ENCODE results near the gene PAK4. TPM values are rescaled to one million over a fixed set of nuclear protein-coding genes. Genes with fewer than 3 reads are reported as not detected.

PAK4 gene
- total and polyA plus RNA-seq, 8 donors: 4.2 to 80.4 (median 24.4) TPM

- Histone ChIP-seq H3K4me3 (peak overlapping the region; percentile 89 to 98 (median 92)), H3K9me3 (no peaks in the 10 kb centered on the region), H3K27ac (peak overlapping the region; percentile 88 to 97 (median 90)), H3K36me3 (no peaks in the 10 kb centered on the region), H3K4me1 (peaks cover 41 to 83% (median 75%) of the 10 kb centered on the region in 4 donors), H3K27me3 (peaks cover 0 to 3% (median 0%) of the 10 kb centered on the region in 3 donors)
- no peak for TF ChIP-seq POLR2A (IDR thresholded peaks at IDR 0.05)
- peak in 2 of 3 donors; percentile 47 to 58 for TF ChIP-seq POLR2AphosphoS5 (IDR thresholded peaks at IDR 0.05)
- intact Hi-C loops (cut with DNase I; ENCODE audit: low total_unique reads): no loop called here
- WGBS, 5 donors: 15 to 25% (median 15%) methylated on average over 24 to 27 of the region's 27 CpGs
- peak; percentile 86 to 93 for DNase-seq
These were observed 964 bp downstream of the PAK4 start for GRCh38 chr19:39126312-39127187.

- no peaks in the 10 kb centered on the region for H3K9me3 ChIP-seq
- no peaks in the 10 kb centered on the region for H3K36me3 ChIP-seq
- intact Hi-C loops (cut with DNase I; ENCODE audit: low total_unique reads): no loop called here
- H3K27me3 ChIP-seq: no peaks in the 10 kb centered on the region
- H3K27ac ChIP-seq: peak overlapping the region; percentile 72 to 91 (median 90)
- H3K4me1 ChIP-seq: peaks cover 55 to 84% (median 82%) of the 10 kb centered on the region in 4 donors
- TF ChIP-seq POLR2AphosphoS5 (IDR thresholded peaks at IDR 0.05): no peak
- TF ChIP-seq, protein P1, sequence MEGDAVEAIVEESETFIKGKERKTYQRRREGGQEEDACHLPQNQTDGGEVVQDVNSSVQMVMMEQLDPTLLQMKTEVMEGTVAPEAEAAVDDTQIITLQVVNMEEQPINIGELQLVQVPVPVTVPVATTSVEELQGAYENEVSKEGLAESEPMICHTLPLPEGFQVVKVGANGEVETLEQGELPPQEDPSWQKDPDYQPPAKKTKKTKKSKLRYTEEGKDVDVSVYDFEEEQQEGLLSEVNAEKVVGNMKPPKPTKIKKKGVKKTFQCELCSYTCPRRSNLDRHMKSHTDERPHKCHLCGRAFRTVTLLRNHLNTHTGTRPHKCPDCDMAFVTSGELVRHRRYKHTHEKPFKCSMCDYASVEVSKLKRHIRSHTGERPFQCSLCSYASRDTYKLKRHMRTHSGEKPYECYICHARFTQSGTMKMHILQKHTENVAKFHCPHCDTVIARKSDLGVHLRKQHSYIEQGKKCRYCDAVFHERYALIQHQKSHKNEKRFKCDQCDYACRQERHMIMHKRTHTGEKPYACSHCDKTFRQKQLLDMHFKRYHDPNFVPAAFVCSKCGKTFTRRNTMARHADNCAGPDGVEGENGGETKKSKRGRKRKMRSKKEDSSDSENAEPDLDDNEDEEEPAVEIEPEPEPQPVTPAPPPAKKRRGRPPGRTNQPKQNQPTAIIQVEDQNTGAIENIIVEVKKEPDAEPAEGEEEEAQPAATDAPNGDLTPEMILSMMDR (IDR thresholded peaks at IDR 0.05): peak in 1 of 7 experiments; percentile 6
- peak in 1 of 2 donors; percentile 87 for DNase-seq
- no peak overlapping the region for H3K4me3 ChIP-seq
- 34 to 52% (median 37%) methylated on average over 8 to 9 of the region's 9 CpGs for WGBS, 5 donors
These were observed 2.4 kb downstream of the PAK4 start for GRCh38 chr19:39127812-39128515.

GRCh38 chr19:39128516-39129079, 3.0 kb downstream of the PAK4 start:
- WGBS, 5 donors: 31 to 39% (median 32%) methylated on average over 6 of the region's 6 CpGs
- intact Hi-C loops (cut with DNase I; ENCODE audit: low total_unique reads): no loop called here
- DNase-seq: no peak
- H3K27ac ChIP-seq: peak overlapping the region in 4 of 5 donors; percentile 88 to 91 (median 90)
- no peaks in the 10 kb centered on the region for H3K36me3 ChIP-seq
- TF ChIP-seq EP300 (IDR thresholded peaks at IDR 0.05): no peak
- TF ChIP-seq, protein P1 (IDR thresholded peaks at IDR 0.05): no peak
- TF ChIP-seq POLR2AphosphoS5 (IDR thresholded peaks at IDR 0.05): no peak
- no peak for TF ChIP-seq POLR2A (IDR thresholded peaks at IDR 0.05)
- H3K27me3 ChIP-seq: no peaks in the 10 kb centered on the region
- H3K4me1 ChIP-seq: peaks cover 62 to 91% (median 88%) of the 10 kb centered on the region in 4 donors
- H3K4me3 ChIP-seq: no peak overlapping the region
- H3K9me3 ChIP-seq: no peaks in the 10 kb centered on the region

- WGBS, 5 donors: 88 to 94% (median 91%) methylated on average over 8 to 11 of the region's 11 CpGs
- Histone ChIP-seq H3K27ac (peak overlapping the region in 2 of 5 donors; percentile 90 to 91), H3K4me3 (no peak overlapping the region), H3K27me3 (no peaks in the 10 kb centered on the region), H3K9me3 (no peaks in the 10 kb centered on the region), H3K36me3 (no peaks in the 10 kb centered on the region), H3K4me1 (peaks cover 67 to 95% (median 93%) of the 10 kb centered on the region in 4 donors)
- TF ChIP-seq POLR2A (IDR thresholded peaks at IDR 0.05) (no peak), EP300 (IDR thresholded peaks at IDR 0.05) (no peak), POLR2AphosphoS5 (IDR thresholded peaks at IDR 0.05) (no peak)
- TF ChIP-seq, protein P1 (IDR thresholded peaks at IDR 0.05): no peak
- no peak for DNase-seq
- intact Hi-C loops (cut with DNase I; ENCODE audit: low total_unique reads): no loop called here
These were observed 3.5 kb downstream of the PAK4 start for GRCh38 chr19:39129116-39129515.
